Mammary epithelial cell (primary cell): ENCODE measurements around the gene NET1.

Source experiments
- EZH2 ChIP-seq: IDR thresholded peaks from 2 replicates; pipeline ENCODE4 v1.6.1; 2012; ENCODE audit warnings: low read length, inconsistent platforms, borderline replicate concordance
- TF ChIP-seq, protein P1 (sequence below), 2 donors: IDR thresholded peaks in 1 of 2; conservative IDR thresholded peaks in 1 of 2; 2 replicates each; pipeline ENCODE4 v1.5.1; 2011 to 2012; ENCODE audit warnings: inconsistent platforms in 2 of 2, low read length in 2 of 2, mild to moderate bottlenecking in 2 of 2, control low read depth in 1 of 2, low read depth in 1 of 2; ENCODE audit not compliant: insufficient read depth in 1 of 2; ENCODE audit errors: extremely low read depth in 1 of 2

DNA sequence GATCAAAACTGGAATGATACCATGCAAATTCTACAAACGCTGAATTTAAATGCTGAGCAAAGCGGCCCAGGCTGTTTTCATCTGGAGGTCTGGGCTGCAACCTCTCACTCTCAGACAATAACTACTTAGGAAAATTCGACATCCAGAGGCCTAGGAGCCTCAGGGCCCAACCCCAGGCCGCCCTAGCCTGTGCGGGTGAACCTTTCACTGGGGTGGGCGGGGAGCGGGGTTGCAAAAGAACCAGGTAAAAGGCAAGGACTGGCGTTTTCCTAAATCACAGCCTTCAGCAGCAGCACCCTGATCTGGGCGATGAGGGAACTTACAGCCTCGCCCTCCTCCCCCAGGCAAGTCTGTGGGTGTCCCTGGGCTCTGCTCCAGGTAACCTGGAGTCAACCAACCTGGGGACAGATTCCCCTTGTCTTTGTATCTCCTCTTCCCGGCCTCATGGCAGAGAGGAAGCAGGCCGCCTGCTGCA is 53.7 kb downstream of the NET1 start:
- TF ChIP-seq, protein P1, sequence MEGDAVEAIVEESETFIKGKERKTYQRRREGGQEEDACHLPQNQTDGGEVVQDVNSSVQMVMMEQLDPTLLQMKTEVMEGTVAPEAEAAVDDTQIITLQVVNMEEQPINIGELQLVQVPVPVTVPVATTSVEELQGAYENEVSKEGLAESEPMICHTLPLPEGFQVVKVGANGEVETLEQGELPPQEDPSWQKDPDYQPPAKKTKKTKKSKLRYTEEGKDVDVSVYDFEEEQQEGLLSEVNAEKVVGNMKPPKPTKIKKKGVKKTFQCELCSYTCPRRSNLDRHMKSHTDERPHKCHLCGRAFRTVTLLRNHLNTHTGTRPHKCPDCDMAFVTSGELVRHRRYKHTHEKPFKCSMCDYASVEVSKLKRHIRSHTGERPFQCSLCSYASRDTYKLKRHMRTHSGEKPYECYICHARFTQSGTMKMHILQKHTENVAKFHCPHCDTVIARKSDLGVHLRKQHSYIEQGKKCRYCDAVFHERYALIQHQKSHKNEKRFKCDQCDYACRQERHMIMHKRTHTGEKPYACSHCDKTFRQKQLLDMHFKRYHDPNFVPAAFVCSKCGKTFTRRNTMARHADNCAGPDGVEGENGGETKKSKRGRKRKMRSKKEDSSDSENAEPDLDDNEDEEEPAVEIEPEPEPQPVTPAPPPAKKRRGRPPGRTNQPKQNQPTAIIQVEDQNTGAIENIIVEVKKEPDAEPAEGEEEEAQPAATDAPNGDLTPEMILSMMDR (conservative IDR thresholded peaks at IDR 0.05 in 1 of 2, IDR thresholded peaks at IDR 0.05 in 1 of 2; ENCODE audit: extremely low read depth in 1 of 2, insufficient read depth in 1 of 2, low read depth in 1 of 2, low read length in 2 of 2), result no peak
- TF ChIP-seq EZH2, result no peak
